CD4-positive, CD25-positive, alpha-beta regulatory T cell (primary cell): Measurements from ENCODE around the gene COCH. TPM values are rescaled to one million over a fixed set of nuclear protein-coding genes. Genes with fewer than 3 reads are reported as not detected.

Experiments used
- ATAC-seq, 2 donors: fragments of 150-1000 bp; cut with Tn5 transposase; one replicate each; pipeline ENCODE4 v1.10.0; 2021; ENCODE audit warnings: low read depth in 2 of 2, moderate number of reproducible peaks in 2 of 2, moderate library complexity in 1 of 2
- DNase-seq, 3 donors: peaks; one replicate each; pipeline versions ENCODE4 v3.0.0 to v3.0.0-alpha.2; 2012 to 2022; ENCODE audit warnings: mixed read lengths in 1 of 3
- H3K27ac ChIP-seq: one replicate; pipeline ENCODE4 v1.7.0; 2013; ENCODE audit warnings: mild to moderate bottlenecking, low read length; ENCODE audit not compliant: insufficient read depth, poor library complexity, severe bottlenecking
- H3K27me3 ChIP-seq: one replicate; pipeline ENCODE4 v1.7.0; 2013; ENCODE audit warnings: low read length; ENCODE audit not compliant: control insufficient read depth, insufficient read depth
- H3K36me3 ChIP-seq: one replicate; pipeline ENCODE4 v1.7.0; 2013; ENCODE audit warnings: mild to moderate bottlenecking, low read length, moderate library complexity; ENCODE audit not compliant: control insufficient read depth, insufficient read depth
- H3K4me1 ChIP-seq: 2 replicates; pipeline ENCODE4 v1.7.0; 2013; ENCODE audit warnings: mild to moderate bottlenecking, low read length; ENCODE audit not compliant: insufficient read depth, control insufficient read depth, poor library complexity, severe bottlenecking
- H3K4me3 ChIP-seq: one replicate; pipeline ENCODE4 v1.7.0; 2013; ENCODE audit warnings: low read depth, mild to moderate bottlenecking, low read length, moderate library complexity
- H3K9me3 ChIP-seq, 2 experiments: 1 replicate in 1 of 2; 2 replicates in 1 of 2; pipeline ENCODE4 v1.7.0; 2013; ENCODE audit warnings: low read length in 2 of 2, mild to moderate bottlenecking in 1 of 2, moderate library complexity in 1 of 2; ENCODE audit not compliant: control insufficient read depth in 2 of 2
- H3K27ac Mint-ChIP-seq, 3 donors: one replicate each; pipeline ENCODE4 v1.8.0; 2020 to 2022; ENCODE audit warnings: mild to moderate bottlenecking in 3 of 3, mixed read lengths in 3 of 3, moderate library complexity in 2 of 3
- H3K27me3 Mint-ChIP-seq: one replicate; pipeline ENCODE4 v1.8.0; 2022; ENCODE audit warnings: mild to moderate bottlenecking, mixed read lengths
- H3K36me3 Mint-ChIP-seq: one replicate; pipeline ENCODE4 v1.8.0; 2020; ENCODE audit warnings: mixed read lengths
- H3K4me1 Mint-ChIP-seq, 4 donors: one replicate each; pipeline ENCODE4 v1.8.0; 2020 to 2022; ENCODE audit warnings: mixed read lengths in 4 of 4, mild to moderate bottlenecking in 1 of 4
- H3K4me3 Mint-ChIP-seq, 4 donors: one replicate each; pipeline ENCODE4 v1.8.0; 2020 to 2022; ENCODE audit warnings: mild to moderate bottlenecking in 4 of 4, mixed read lengths in 4 of 4, moderate library complexity in 3 of 4
- H3K9me3 Mint-ChIP-seq, 7 donors: one replicate each; pipeline ENCODE4 v1.8.0; 2020 to 2022; ENCODE audit warnings: mixed read lengths in 7 of 7, mild to moderate bottlenecking in 3 of 7, moderate library complexity in 2 of 7
- polyA plus RNA-seq, 4 donors: library from polyadenylated mRNA; unstranded; fragments of 300-500 nt; fragmentation: Illumina TruSeq; gene quantifications; one replicate each; pipeline ENCODE4 v1.2.3, GENCODE V29; 2021
- total RNA-seq: library from RNA; stranded (reverse); gene quantifications from one replicate; pipeline ENCODE4 v1.2.3, GENCODE V29; 2022

COCH gene
- total and polyA plus RNA-seq, 5 donors from 2014 or later, result 0.74 to 2.1 (median 1.0) TPM; not detected in 2

- no peaks in the 10 kb centered on the region for H3K9me3 ChIP-seq
- no peaks in the 10 kb centered on the region for H3K27me3 ChIP-seq
- Mint-ChIP-seq H3K27ac (no peak overlapping the region), H3K4me3 (no peak overlapping the region), H3K36me3 (peaks cover 29% of the 10 kb centered on the region), H3K9me3 (no peaks in the 10 kb centered on the region), H3K4me1 (peaks cover 4 to 6% (median 5%) of the 10 kb centered on the region in 4 donors), H3K27me3 (no peaks in the 10 kb centered on the region)
- ATAC-seq (no peak), DNase-seq (no peak)
- H3K4me1 ChIP-seq, result no peaks in the 10 kb centered on the region
- peaks cover 40% of the 10 kb centered on the region for H3K36me3 ChIP-seq
- no peak overlapping the region for H3K4me3 ChIP-seq
- H3K27ac ChIP-seq, result no peak overlapping the region
These were observed 61.1 kb downstream of the COCH start for GRCh38 chr14:30935445-30935844.

- Histone ChIP-seq H3K9me3 (no peaks in the 10 kb centered on the region), H3K27me3 (no peaks in the 10 kb centered on the region), H3K4me1 (no peaks in the 10 kb centered on the region), H3K36me3 (peaks cover 30% of the 10 kb centered on the region), H3K4me3 (no peak overlapping the region), H3K27ac (no peak overlapping the region)
- Mint-ChIP-seq H3K27ac (peak overlapping the region in 1 of 3 donors; percentile 20), H3K9me3 (no peaks in the 10 kb centered on the region), H3K4me3 (no peak overlapping the region), H3K27me3 (no peaks in the 10 kb centered on the region), H3K4me1 (peaks cover 4 to 13% (median 6%) of the 10 kb centered on the region in 4 donors), H3K36me3 (peaks cover 48% of the 10 kb centered on the region)
- no peak for DNase-seq
- no peak for ATAC-seq
These were observed 64.3 kb downstream of the COCH start for GRCh38 chr14:30938617-30939016.

Other genes with a start within 250 kb of the COCH start
- 16.0 TPM for gene AP4S1, start 151.1 kb downstream of the COCH start, total RNA-seq
- 1 to 10 TPM; 7.0 to 9.5 (median 8.0) TPM for gene AP4S1, start 151.1 kb downstream of the COCH start, polyA plus RNA-seq
- 27.1 TPM for gene STRN3, start 151.8 kb downstream of the COCH start, total RNA-seq
- gene STRN3, start 151.8 kb downstream of the COCH start, polyA plus RNA-seq, result 1 to 10 TPM; 3.5 to 6.2 (median 4.0) TPM